ENCODE measurements around the gene C6orf136.
"Not testable (repeated sequence)": the region's sequence is repeated elsewhere in the genome, so short reads cannot be mapped to it uniquely, and the experiment has no call there.

C6orf136 gene

DNA sequence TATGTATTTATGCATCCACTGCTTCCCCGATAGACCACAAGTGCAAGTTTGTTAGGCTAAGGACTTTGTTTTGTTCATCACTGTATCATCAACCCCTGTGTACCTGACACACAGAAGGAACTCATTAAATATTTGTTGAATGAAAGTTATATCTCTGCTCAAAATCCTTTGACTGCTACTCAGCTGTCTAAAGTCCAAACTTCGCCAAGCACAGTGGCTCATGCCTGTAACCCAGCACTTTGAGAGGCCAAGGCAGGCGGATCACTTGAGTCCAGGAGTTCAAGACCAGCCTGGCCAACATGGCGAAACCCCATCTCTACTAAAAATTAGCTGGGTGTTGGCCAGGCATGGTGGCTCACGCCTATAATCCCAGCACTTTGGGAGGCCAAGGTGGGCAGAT is 11.0 kb downstream of the C6orf136 start:
- DNase-seq (ENCODE audit: low spot score), result not testable (repeated sequence)

DNA sequence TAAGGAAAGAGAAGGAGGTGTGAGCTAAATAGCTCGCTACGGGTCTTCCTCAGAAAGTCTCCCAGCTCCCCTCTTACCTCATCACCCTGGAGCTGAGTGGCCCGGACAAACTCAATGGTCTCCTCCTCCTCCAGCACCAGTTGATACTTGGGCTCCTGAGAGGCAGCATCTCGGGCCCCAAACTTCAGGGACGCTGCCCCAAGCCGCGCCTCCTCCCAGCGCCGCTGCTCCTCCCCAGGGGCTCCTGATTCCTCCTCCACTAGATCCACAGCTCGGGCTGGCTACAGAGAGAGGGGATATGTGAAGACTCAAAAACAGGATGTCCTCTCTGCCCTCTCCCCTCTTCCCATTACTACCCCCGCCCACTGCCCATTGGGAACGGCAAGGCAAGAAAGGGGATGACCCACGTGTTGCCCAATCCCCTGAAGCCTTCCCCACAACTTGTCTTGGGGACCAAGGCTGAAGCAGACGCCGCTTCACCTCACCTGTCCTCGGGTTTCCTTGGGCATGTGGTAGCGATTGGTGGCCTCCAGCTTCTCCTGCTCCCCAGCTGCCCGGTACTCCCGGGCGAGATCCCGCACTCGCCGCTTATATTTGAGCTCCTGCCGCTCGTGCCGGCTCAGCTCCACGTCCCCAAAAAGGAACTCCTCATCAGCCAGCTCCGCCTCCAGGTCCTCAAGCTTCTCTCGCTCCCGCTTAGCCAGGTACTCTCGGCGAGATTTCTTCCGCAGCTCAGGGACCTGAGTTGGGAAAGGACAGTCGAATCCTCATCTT is 18.2 kb downstream of the C6orf136 start:
- DNase-seq (ENCODE audit: low spot score), result no peak

DNA sequence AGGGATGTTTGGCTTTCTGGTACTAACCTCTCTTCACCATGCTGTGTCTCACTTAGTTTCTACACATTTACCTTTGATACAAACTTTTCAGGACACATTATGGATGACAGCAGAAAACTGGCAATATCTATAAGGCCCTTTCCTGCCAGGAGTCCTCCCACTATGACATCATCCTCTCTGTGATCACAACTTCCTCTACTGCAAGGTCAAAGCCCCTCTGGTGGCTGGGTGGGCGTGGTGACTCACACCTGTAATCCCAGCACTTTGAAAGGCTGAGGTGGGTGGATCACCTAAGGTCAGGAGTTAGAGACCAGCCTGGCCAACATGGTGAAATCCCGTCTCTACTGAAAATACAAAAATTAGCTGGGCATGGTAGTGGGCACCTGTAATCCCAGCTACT is 19.4 kb downstream of the C6orf136 start:
- not testable (repeated sequence) for DNase-seq (ENCODE audit: low spot score)

DNA sequence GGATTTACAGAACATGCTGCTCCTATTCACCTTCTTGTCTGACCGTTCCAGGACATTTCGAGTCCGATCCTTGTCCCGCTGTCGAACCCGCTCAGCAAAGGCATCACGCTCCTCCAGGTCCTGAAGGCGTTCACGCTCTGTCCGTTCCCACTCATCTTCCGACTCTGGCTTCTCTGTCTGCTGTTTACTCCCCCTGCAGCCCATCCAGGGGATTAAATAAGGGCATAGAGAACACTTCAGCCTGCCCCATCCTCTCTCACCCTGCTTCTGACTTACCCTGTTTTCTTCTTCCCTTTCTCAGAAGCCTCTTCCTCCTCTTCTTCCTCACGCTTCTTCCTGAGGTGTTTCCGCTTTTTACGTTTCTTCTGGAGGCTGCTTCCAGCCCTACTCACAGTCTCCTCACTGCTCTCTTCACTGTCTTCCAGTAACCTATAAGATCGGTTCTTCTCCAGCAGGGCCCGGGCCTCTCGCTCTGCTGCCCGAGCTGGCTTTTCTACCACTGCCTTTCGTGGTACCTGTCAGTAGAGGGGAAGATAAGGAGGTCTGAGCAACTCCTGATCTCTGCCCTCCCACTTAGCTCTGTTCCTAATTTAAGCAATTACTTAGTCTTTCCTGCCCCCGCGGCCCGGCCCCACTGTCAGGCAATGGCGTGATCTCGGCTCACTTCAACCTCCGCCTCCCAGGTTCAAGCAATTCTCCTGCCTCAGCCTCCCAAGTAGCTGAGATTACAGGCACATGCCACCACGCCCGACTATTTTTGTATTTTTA is 24.0 kb downstream of the C6orf136 start:
- no peak for DNase-seq (ENCODE audit: low spot score)

- peak; percentile 98 for DNase-seq (ENCODE audit: low spot score)
Measured at GRCh38 chr6:30672445-30673253, 25.7 kb downstream of the C6orf136 start, which contains the start of gene DHX16. Gene DHX16 (minus strand): TSS chr6:30673006. CDS start chr6:30672841, 165 bp downstream.

- no peak for DNase-seq (ENCODE audit: low spot score)
Measured at GRCh38 chr6:30676660-30677285, 29.8 kb downstream of the C6orf136 start.

GRCh38 chr6:30678964-30679726 is 32.2 kb downstream of the C6orf136 start:
- peak; percentile 82 for DNase-seq (ENCODE audit: low spot score)

- no peak for DNase-seq (ENCODE audit: low spot score)
Measured at GRCh38 chr6:30679765-30680535, 33.0 kb downstream of the C6orf136 start.

DNA sequence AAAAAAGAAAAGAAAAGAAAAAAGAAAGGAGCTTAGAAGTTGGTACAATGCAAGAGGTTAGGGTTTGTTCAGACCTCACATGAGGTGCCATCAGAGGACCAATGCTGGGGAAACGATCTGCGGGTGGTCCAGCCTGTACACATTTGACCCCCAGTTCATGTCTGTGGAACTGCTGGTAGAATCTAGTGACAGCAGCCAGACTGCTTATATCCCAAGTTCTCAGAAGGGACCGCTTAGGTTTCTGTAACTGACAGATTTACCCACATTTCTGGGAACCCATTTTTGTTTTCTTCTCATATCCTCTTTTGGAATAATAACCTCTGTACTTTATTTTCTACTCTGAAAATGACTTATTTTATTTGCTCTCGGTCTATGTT is 34.8 kb downstream of the C6orf136 start:
- DNase-seq (ENCODE audit: low spot score), result no peak

GRCh38 chr6:30682143-30683117 is 35.5 kb downstream of the C6orf136 start:
- peak; percentile 59 for DNase-seq (ENCODE audit: low spot score)

DNA sequence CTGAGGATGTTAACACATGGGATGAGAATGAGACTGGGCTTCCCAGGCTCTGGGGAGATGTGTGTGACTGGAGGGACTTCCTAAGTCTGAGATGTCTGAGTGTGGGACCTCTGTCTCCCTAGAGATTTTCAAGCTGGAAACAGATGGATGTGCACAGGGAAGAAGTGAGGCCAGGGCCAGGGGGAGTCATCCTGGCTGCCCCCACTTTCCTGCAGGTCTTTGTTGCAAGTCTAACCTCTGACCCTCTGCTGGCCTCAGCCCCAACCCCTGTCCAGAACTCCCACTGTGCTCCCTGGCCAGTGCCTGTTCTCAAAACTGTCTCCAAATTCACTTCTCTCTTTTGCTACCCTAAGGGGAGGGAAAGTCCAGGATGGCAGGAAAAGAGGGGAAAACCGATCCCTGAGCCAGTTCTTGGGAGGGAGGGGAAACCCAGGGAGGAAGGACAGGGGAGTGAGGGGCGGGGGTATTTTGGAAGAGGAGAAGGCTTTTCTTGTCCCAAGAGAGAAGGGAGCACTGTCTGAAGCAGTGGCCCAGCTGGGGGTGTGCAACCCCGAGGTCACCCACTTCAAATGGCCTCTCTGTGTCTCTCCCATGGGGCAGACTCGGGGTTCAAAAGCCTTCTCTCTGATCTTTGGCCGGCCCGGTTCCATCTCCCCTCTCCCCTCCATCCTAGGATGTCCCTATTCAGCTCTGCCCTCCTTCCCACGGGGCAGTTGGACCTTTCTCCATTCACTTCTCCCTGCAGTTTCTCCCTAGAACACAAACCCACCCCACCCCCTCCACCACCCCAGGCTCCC is 36.4 kb downstream of the C6orf136 start:
- no peak for DNase-seq (ENCODE audit: low spot score)

DNA sequence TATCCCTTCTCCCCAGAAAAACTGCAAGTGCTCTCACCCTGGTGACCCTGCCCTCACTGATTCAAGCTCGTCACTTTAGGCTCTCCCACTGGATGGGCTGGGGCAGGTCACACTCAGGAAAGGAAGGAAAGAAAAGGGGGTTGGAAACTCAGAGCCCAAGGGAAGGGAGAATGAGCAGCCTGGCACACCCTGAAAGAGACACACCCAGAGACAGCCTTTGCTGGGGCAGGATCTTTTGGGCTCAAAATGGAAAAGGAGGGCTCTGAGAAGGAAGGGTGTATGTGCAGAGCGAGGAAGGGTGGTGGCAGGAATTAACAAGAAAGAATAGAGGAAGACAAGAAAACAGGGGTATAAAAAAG is 37.0 kb downstream of the C6orf136 start:
- DNase-seq (ENCODE audit: low spot score), result no peak

DNA sequence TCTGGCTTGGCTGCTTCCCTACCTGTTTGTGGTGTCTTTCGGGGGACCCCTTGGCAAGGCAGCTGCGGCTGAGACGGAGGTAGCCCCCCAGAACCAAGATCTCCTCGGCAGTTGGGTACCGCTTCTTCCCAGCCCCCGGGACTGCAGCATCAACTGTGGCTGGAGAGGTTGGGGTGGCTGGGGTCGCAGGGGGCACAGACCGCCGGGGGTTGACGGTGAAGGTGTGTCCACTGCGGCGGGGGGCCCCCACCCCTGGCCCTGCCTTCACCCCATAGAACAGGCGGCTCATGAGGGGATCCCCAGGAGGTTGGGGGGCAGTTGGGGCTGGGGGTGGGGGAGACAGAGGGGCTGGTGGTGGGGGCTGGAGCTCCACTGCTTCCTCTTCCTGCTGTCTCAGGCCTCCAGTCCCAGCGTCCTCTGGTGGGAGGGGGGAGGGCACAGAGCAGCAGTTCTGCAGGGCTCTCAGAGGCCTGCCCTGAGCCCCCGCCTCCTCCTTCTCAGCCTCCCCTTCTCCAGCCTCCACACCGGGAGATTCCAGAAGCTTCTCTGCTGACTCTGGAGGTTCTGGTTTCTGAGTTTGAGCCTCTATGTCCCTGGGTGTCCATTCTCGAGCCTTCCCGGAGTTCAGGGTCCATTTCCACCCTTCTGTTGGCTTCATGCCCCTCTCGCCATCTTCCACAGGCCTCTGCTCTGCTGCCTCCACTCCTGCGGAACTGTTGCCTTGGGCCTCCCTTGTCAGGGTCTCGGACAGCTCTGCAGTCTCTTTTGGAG is 37.6 kb downstream of the C6orf136 start:
- no peak for DNase-seq (ENCODE audit: low spot score)

DNA sequence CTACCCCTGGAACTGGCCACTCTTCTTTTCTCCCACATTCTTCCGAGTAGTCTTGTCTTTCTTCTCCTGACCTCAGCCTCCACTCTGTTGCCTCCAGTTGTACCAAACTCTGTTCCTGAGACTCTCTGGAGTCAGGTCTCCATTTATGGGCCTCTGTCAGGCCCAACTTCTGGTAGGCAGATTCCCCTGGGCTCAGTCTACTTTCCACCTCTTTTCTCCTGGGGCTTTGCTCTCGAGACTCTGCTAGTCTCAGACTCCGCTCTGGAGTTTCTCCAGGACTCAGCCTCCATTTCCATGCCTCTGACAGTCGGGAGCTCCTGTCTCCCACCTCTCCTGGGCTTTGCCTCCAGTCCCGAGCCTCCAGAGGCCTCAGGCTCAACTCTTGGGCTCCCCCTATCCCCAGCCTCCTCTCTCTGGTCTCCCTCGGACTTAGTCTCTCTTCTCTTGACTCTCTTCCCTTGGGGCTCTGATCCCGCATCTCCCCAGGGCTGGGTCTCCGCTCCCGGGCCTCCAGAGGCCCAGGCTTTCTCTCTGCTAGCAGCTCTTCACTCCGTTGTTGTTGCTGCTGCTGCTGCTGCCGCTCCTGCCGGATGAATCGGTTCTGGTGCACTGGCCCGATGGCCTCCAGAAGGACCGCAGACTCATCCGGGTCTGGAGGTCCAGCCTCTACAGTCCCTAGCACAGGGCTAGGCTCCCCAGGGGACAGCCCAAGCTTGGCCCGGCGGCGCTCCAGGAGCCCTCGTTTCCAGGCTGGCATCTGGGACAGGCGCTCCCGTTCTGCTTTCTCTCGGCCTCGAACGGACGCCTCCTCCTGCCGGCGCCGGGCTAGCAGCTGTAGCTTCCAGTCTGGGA is 38.5 kb downstream of the C6orf136 start:
- DNase-seq (ENCODE audit: low spot score), result no peak

GRCh38 chr6:30686009-30686907 is 39.3 kb downstream of the C6orf136 start, which contains the start of gene PPP1R18:
Gene PPP1R18 (minus strand): TSS chr6:30686645. CDS start chr6:30686018, 627 bp downstream.
- DNase-seq (ENCODE audit: low spot score), result no peak
